ENCODE measurements around the gene PTPRH.

PTPRH gene, protein sequence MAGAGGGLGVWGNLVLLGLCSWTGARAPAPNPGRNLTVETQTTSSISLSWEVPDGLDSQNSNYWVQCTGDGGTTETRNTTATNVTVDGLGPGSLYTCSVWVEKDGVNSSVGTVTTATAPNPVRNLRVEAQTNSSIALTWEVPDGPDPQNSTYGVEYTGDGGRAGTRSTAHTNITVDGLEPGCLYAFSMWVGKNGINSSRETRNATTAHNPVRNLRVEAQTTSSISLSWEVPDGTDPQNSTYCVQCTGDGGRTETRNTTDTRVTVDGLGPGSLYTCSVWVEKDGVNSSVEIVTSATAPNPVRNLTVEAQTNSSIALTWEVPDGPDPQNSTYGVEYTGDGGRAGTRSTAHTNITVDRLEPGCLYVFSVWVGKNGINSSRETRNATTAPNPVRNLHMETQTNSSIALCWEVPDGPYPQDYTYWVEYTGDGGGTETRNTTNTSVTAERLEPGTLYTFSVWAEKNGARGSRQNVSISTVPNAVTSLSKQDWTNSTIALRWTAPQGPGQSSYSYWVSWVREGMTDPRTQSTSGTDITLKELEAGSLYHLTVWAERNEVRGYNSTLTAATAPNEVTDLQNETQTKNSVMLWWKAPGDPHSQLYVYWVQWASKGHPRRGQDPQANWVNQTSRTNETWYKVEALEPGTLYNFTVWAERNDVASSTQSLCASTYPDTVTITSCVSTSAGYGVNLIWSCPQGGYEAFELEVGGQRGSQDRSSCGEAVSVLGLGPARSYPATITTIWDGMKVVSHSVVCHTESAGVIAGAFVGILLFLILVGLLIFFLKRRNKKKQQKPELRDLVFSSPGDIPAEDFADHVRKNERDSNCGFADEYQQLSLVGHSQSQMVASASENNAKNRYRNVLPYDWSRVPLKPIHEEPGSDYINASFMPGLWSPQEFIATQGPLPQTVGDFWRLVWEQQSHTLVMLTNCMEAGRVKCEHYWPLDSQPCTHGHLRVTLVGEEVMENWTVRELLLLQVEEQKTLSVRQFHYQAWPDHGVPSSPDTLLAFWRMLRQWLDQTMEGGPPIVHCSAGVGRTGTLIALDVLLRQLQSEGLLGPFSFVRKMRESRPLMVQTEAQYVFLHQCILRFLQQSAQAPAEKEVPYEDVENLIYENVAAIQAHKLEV

DNA sequence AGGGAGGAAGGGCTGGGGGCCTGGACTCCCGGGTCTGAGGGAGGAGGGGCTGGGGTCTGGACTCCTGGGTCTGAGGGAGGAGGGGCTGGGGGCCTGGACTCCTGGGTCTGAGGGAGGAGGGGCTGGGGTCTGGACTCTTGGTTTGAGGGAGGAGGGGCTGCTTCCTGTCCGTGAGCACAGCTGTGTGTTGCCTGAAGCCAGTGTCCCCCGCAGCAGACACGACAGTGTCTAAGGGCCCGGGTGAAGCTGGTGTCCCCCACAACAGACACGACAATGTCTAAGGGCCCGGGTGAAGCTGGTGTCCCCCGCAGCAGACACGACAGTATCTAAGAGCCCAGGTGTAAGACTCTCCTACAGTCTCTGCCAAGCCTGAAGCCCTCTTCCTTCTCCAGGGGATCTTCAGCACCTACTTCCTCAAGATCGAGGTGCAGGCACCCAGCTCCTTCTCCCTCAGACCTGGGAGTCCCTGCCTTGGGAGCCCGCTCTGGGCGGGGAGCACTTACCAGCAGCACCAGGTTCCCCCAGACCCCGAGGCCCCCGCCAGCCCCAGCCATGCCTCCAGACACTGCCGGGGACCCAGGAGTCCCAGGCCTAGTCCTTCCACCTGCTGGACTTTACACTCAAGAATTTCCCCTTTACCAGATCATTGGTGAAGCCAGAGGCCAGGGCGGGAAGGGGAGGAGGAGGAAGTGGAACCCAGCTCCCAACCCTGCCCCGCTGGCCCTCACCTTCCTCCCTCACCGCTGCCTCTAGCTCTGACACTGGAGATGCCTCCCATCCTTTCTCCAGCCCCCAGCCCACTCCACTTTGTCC, at the start of gene PTPRH:
Gene PTPRH (minus strand): TSS at position 622 of the 813 bp plus-strand sequence. CDS start 68 bp downstream, at position 554.
- DNase-seq = no peak

DNA sequence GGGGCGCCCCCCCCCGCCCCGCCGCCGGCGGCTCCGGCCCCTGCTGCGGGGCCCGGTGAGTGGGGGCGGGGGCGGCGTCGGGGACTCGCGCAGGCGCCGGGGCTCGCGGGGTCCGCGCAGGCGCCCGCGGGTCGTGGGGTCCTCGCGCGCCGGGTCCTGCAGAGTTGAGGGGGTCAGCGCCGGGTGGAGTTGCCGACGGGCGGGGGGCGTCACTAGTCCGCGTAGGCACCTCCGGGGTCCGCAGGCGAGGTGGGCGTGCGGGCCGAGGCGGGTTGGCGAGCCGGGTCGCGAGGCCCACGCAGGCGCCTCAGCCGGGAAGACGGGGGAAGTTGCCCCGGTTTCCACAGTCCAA, 49.2 kb upstream of the PTPRH start:
- DNase-seq = no peak

DNA sequence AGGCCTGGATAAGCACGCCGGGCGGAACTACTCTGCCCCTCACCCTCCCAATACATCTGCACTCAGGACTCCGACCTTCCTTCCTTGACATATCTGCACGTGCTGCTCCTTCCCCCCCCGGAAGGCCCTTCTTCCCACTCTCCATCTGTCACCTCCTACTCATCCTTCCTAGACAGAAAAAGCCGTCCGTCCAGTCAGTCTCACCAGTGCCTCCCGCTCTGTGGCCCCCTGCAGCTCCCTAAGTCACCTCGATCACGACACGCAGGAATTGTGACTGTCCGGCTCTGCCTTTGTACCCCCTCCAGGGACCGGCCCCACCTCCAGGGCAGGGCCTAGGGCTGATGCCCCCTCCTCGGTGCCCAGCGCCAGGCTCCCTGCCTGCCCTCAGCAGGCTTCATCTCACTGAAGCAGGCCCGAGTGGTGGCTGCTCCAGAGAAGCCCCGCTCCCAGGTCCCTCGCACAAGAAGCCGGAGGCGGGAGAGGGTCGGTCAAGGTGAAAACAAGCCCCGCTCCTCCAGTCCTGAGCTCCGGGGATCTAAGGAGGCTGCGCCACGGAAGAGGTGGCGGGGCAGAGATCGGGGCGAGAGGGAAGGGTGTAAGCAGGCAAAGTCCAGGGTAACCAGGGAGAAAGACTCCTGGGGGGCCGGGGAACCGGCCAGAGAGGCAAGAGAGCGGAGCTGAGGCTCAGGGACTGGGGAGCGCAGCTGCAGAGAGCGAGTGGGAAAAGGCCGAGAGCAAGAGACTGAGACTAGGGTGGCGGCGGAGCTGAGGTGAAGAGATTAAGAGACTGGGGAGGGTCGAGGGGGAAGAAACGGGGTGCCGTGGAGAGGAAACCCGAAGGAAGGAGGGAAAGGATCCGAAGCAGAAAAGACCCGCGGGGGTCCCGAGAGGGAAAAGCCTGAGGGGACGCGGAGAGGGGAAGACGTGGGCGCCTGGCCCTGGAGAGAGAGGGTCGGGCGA, 48.4 kb upstream of the PTPRH start:
- DNase-seq = peak; percentile 75

DNA sequence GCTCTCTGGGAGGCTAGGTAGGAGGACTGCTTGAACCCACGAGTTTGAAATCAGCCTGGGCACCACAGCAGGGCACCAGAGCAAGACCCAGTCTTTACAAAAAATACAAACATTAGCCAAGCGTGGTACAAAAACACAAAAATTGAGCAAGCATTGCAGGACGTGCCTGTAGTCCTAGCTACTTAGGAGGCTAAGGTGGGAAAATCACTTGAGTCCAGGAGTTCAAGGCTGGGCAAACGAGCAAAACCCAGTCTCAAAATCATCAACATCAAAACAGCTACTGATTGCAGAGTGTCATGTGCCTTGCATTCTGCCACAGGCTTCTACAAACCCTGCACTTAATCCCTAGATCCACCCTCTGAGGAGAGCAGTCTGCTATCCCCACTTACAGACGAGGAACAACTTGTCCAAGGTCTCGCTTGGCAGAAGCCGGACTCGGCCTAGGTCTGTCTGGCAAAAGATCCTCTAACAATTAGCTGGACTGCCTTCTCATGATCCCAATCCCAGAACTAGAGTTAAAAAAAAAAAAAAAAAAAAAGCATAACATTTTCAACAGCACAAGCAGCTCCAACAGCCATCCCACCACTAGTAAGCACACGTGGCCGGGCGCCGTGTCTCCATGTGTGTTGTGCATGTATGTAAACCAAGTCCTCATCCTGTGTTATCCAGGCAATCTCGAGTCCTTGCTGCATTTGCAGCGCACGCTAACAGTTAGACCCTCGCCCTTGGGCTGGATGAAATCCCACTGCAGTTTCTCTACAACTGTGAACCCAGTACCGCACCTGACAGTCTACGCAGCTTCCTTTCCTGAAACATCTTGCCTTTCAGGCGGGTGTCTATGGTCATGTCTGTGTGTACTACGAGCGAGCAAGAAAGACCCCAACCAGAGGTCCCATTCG, 47.5 kb upstream of the PTPRH start:
- no peak for DNase-seq

DNA sequence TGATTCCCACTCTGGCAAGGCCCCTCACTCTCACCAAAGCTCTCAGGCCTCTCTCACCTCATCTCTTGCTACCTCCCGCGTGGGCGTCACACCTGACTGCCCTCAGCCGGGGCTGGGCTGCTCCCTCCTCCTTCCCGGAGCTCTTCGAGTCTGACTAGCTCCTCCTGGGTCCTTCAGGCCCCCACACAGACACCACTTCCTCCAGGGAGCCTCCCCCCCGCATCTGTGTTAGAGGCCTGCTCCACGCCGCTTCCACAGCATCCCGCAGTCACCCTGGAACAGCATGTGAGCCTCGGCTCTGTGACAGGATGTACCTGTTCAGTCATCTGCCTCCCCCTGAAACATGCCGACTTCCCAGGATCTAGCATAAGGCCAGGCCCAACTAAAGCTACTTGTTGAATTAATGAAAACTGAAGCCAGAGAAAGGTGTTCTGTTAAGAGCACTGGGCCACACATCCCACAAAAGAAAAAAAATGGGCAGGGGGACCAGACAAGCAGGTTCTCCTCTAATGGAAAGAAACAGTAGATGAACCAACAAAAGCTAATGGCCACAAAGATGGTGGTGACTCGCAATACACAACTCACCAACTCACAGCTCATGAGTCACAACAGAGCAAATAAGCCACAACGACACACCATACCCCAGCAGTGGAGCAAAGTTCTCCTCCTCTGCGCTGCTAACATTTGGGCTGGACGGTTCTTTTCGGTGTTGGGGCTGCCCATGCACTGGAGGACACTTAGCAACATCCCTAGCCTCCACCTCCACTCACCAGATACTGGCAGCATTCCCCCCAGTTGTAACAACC, 46.5 kb upstream of the PTPRH start:
- peak; percentile 79 for DNase-seq

DNA sequence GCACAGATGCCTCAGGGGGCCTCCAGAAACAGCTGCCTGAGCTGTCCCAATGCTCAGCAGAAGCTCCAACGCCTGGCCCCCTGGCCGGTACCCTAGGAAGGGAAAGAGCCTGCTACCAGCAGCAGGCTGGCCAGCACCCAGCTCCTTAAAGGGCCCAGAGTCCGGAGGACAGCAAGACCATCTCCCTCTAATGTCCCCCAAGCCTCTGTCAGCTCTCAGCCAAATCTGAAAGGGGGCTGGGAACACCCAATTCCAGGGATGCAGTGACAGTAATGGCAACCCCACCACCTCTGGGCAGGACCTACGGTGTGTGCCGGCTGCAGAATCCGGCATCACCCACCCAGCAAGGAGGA, 45.3 kb upstream of the PTPRH start:
- DNase-seq = no peak

DNA sequence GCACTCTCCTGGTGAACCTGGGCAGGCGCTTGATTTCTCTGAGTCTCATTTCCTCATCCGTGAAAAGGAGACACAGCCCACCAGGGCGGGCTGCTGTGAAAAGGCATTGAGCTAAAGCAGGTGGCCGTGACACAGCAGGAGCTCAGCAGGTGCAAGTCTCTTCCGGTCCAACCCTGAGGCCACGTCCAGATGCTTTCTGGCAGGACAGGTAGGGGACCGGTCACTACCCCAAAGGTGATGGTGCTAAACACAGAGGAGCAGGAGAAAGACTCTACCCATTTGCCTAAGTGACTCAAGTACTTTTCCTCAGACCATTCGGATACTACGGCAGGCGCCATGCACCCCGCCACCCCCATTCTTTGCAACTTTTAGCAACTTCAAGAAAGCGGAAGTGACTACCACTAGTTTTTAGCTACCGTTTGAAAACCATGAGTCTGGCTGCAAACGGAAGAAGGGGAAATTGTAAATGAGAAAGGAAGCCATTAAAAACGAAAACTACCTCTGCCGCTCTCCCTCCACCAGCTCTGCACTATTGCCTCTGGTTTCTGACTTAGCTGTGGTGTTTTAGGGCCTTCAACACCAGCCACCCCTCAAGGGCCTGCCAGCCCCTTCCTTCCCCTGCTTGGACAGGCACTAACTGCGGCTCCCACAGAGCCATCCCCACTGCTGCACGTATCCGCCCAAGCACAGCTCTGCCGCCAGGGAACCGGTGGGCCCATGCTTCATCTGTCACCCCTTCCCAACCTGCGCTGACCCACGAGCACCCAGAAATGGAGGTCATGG, 44.7 kb upstream of the PTPRH start:
- peak; percentile 87 for DNase-seq

DNA sequence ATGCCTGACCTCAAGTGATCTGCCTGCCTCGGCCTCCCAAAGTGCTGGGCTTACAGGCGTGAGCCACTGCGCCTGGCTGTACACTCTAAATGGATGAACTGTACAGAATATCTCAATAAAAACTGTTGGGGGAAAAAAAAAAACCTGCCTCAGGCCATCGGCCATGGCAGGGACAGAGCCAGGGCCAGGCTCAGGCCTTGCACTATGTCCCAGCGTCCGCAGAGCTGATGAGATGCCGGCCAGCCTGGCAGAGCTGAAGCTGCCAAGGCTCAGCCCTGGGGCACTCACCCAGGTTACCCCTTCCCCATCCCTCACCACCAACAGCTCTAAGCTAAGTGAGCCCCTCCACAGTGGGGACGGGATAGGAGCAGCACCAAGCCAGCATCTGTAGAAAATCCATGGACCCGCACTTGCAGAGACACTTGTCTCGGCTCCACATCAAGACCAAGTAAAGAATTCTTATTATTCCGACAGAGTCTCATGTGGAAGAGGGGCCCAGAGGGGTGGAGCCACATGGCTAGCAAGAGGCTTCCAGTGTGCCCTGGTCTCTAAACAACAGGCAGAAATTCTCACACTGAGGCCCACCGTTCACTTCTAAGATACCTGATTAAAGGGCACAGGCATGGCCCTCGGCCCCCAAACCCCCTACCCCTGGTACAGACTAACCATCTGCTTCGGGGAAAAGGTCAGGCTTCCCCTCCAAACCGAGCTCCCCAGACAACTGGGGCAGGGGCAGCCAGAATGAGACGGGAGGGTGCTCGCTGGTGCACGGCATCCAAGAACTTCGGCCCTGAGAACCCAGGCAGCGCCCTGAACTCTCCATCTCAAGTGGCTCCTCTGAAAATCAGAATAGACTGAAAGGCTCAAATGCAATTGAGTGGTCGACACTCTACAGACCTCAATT, 43.7 kb upstream of the PTPRH start:
- DNase-seq = no peak

DNA sequence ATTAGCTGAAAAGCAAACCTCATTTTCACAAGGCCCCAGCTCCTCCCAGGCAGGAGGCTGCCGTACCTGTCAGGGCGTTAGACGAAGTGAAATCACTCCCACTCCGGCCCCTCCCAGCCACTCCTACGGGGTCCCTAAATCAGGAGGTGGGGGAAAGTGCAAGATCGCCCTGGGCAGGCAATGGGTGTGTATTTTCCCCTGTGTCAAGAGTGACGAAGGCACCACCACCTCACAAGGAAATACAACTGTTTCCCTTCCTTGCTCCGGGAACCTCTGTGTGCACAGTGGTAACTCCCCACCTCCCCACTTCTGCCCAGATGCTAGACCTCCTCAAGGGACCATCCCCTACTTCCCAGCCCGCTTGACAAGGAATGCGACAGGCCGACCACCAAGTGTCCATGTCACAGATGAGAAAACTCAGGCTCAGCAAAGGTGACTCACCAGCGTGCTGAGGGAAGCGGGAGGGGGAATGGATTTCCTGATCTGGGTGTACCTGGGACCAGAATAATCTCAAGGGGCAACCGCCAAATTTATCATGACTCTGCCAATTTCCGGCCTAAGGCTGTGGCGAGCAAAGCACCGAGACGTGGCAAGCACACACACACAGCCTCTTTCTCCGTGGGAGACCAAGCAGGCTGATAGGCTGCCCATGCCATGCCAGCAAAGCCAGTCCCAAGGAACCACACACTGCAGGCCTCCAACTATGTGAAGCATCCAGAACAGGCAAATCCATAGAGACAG, 42.2 kb upstream of the PTPRH start:
- DNase-seq = peak; percentile 74

DNA sequence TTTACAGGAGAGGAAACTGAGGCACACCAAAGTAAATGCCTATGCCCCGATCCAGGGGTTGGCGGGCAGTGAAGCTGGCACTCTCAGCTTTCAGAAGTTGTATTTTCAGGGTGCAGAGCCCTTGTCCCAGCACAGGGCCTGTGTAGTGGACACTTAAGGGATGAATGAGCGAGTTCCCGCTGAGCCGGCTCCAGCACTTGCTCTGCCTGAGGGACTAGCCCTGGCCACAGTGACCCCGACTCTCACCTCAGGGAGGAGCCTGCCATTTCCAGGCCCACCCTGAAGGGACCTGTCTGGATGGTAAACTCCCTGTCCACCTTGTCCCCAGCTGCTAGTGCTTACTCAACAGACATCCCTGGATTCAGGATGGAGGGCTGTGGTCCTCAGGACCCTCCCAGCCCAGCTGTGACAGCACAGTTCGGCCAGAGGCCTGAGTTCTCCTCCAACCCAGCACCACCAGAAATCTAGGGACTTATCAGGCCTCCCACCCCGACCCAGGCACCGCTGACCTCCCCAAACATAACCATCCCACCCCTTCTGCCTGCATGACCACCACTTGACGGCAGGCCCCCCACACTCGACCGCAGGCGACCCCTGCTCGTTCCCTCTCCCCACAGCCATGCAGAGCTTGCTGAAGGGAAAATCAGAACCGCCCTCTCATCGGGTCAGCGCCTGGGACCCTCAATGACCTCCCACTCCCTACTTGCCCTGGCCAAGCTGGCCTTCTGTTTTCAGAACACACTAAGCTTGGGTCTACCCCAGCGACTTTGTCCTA, 41.1 kb upstream of the PTPRH start:
- DNase-seq = no peak

DNA sequence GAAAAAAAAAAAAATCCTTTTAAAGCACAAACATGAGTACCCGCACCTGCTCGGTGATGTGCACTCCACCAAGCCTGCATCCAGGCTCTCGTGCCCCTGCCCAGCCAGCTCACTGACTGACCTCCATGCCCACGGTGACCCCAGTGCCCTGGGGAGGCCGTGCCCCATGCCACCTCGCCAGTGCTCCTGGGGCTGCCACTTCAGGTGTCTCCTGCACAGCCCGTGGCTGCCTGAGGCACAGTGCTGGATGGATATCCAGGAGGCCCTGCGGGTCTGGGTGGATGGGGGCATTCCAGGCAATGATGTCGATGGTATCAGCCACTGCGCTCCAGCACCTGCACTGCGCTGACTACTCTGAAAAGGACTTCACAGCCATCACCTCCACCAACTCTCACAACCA, 40.5 kb upstream of the PTPRH start:
- no peak for DNase-seq

DNA sequence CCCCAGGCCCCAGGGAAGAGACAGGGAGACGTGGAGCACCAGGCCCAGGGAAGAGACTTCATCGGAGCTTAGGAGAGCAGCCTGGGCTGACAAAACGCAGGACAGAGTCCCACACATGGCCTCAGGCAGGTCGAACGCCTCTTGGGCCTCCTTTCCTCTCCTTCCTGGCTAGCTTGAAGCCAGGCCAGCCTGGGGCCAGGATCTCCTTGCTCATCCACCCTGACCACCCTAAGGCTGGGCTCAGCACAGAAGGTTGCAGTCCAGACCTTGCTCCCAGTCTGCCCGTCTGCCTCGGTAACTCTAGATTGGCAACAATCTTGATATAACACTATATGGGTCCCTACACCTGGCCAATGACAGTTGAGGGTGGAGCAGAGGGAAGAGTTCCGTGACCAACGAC, 39.4 kb upstream of the PTPRH start:
- DNase-seq = no peak

DNA sequence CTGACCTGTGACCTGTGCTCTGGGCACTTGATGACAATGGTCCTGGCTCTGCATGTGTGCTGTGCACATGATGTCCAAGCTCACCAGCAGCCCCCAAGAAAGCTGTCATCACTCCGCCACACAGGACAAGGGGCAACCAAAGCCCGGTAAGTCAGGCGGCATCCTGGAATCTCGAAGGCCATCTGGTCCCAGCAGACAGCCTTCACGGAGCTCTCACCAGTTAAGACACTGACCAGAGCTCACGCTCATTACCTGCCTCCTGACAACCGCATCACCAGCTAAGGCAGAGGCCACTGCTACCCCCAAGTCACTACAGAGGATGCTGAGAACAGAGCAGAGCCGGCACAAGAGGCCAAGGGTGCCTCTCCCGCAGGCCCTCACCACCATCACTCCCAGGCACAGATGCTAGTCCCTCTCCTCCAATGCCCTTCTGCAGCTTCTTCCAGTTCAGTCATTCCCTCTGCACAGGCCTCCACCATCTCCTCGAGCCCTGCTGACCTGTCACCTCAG, 38.9 kb upstream of the PTPRH start:
- DNase-seq = no peak

DNA sequence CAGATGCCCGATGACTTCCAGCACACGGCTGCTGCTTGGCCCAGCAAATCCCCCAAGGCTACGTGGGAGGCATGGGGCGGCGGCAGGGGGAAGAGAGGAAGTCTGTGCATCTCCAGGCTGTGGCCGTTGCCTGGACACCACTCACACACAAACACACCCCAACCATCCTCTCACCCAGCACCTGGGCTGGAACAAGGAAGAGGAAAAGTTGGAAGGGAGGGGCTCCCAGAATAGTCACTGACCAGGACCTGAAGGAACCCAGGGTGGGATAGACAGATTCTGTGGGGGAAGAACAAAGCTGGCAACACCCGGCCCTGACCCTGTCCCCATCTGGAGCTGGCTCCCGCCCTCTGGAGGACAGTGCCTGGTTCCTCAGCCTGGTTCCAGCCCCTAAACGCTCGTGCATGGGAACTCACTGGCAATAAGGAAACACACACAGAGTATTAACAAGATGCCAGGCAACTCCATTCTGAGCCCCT, 38.4 kb upstream of the PTPRH start:
- no peak for DNase-seq
